Kidney glomerular epithelial cell (primary cell): Measurements from ENCODE around the gene TCF4.

Experiments
- DNase-seq: peaks from one replicate; lab custom pipeline; 2025; lab: John Stamatoyannopoulos, UW

Gene TCF4

DNA sequence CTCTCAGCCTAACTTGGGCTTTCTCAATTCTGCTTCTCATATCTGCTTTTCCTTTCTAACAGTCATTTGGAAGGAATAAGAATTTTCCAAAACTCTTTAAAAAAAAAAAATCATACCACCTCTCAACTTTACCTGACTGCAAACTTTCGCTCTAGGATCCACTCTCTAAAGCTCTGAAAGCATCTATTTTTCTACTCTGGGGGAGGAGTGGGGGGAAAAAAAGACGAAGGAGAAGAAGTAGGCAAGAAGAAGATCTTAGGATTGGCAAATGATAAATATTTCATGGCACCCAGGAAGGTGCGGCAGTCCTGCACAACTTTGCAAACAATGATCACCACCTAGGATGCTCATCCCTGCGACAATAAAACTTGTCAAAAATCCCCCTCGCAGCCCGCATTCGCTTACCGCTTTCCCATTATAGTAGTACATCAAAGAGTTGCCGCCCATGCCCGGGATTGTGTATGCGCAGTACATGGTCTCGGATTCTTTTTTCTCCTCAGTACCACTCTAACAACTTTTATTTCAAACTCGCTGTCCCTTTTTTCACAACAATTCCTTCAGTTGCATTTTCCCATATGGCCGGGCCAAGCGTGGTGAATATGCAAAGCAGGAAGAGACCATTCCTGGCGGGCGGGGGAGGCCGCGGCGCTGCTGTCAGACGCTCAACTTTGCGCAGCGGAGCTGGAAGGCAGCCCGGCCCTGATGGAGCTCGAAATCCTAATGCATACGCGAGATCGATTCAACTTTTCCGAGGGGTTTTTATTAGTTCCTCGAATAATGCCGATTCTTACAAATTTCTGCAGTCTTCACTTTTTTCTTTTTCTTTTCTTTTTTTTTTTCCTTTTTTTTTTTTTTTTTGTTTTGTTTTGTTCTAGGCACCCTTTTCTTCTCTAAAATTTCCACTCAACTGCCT lies 266.5 kb downstream of the TCF4 start:
- DNase-seq: peak; percentile 40

DNA sequence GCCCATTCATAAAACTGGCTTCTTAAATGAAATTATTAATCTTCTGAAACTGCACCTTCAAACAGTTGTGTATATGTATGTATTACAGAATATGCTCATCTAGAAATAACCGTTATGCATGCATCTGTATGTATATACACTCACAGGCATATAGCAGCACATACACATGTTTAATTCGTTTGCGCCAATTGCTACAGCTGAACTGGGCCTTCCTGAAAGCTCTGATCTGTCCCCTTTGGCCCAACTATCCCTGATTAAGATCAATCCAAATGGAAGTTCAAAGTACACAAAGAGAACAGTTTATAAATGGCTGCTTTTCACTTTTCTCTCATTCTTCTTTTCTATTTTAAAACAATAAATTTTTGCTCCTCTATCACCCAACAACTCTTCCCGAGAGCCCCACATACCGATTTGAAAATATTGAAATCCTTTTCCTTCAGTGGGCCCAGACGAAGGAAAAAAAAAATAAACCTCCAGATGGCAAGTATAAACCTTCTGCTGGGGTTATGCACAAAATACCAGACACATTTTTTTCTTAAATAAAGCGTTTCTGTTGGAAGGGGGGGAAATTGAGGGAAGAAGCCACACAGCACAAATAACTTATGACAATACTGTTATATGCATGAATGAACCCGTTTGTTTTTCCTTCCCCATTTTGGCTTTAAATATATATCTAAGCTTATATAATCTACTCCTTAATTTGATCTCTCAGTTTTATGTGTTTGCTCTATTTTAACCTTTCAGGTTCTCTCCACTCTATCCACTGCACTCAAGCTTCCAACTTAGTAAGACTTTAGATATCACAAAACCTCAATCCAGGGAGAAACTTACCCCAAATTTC lies 267.3 kb downstream of the TCF4 start:
- DNase-seq: no peak

DNA sequence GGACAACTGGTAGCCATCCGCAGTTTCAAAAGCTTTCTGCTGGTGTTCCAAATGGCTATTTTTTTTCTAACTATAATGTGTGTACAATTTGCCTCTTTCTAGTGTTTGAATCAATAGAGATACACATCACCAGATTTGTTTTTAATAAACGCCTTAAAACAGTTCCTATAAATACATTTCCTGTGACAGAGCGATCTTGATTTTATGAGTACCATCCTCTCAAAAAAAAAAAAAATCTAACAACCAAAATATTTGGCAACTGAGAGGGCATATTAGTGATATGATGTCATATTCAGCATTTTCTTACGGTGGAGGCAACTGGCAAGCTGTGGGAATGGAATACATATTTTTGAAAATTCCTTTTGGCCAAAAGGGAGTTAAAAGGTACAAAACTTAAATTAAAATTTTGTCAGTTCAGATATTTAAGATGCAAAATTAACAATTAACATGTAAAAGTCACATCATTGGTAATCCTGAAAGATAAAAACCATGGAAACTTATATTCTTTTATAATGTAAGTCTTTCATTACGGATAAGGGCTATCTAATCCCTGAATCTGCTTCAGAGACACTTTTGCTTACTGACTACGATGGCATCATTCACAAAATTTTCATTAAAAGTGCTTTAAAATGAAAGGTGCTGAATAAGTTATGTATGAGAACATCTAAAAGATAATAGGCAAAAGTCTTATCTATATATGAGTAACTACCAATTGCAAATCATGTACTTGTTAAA lies 268.4 kb downstream of the TCF4 start:
- DNase-seq: no peak

DNA sequence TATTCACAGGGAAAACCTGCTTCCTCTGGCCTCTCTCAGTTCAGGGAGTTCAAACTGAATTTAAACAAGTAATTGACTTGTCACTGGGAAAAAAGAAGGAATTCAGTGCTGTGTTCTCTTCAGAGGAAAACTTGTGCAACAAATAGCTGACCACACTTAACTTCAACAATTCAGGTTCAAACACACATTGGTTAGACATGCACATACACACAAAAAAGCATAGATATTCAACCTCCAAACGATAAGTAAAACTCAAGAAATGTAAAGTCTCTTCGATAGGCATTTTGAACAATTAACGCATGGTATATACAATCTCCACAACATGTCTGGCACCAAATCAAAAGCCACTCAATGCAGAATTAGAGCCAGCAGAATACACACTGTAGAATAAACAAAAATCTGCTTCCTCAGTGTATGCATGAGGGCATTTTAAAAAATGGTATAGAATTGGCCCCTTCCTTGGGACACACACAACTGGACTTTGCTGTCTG lies 269.0 kb downstream of the TCF4 start:
- no peak for DNase-seq

DNA sequence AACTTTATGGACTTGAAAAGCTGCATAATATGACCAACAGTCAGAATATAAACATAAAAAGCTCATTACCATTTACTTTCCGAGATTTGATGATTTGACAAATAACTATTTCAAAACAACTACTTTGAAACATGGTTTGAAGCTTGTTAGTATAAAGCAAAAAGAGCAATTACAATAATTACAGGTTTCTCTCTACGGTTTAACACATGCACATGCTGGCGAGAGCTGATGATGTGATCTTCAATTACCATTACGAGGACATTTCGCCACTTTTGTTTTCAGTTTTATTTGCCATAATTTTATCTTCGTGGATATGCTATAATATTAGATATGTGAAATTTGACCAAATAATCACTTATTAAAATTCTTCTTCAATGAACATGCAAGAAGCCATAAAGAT lies 270.1 kb downstream of the TCF4 start:
- DNase-seq: no peak

DNA sequence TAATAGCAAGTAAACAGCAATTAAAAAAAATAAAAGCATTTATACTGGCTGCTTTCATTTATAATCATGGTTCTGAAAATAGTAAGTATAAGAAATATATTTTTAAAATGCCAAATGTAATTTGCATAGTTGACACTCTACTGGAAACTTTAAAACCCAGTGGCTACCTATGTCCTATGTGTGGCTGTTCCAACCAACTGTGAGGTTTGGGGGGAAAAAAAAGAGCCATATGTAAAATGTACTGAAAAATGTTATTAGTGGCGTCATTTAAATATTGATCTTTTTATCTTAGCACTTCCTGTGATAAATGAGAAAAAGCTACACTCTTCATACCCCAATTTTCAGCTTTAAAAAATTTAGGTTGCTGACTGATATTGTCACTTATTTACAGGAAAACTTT lies 270.7 kb downstream of the TCF4 start:
- no peak for DNase-seq

DNA sequence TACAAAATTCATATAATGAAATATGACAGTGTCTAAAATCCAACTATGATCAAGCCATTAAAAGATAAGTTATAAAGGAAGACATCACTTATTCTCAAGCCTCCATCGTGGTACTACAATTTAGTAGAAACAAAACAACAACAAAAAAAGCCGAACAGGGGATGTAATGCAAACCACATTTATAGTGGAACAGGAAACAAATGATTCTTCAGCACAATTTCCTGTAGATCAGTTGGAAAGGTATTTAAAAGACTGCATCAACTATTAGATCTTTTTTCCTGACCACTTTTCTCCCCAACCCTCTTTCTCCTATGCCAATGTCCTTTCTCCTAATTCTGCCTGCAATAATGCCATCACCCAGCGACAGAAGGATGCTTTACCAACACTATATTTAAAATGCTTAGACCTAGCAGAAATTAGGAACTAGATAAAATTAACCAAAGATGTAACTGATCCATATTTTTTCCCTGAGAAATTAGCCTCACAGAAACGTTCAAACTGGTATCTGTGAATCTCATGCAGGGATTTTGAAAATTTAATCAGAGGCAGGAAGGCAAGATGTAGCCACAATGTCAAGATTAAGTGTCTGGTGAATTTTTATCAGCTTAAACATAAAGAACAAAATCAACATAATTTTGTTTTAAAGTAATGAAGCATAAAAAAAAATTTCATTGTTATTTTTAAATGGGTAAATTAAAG lies 271.4 kb downstream of the TCF4 start:
- no peak for DNase-seq

DNA sequence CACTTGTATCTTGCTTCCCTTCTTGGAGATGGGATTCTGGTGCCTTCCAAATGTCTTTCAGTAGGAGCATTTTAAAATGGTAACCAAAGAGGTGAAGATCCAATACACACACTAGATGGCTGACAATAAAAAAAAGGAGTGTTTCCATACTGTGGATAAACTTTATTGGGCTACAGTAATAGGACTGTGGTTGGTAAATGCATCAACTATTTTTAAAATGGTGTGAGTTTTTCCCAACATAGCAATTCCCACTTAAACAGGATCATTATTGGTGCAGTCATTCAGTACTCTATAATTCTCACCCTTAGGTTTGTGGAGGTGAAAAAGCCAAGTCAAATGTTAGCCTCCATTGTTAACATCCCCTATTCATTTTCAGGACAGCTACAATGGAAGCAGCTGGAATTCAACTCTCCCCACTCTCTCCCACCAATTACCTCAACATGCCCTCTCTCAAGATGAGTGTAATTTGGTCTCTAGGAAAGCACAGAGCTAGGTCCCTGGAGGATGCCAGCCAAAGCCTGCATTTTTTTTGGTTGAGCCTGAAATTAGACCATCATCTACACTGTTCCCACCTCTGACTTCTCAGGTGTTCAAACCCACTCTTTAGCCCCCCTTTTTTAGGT lies 273.3 kb downstream of the TCF4 start:
- DNase-seq: no peak

DNA sequence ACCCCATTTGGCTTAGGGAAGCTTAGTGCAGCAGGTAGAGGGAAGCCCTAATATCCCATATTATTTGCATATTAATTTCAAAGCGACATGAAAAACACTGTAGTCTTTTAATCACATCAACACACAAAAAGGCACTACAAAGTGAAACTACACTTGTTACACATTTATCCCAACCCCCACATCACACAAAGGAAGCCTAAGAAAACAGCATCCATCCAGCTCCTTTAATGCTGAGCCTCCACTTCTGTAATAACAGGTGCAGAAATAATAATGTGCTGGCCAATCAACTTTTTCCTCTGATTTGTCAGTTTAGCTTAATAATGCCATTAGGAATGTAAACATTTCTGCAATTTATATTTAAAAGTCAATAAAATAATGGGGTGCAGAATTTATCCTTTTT lies 274.0 kb downstream of the TCF4 start:
- no peak for DNase-seq

DNA sequence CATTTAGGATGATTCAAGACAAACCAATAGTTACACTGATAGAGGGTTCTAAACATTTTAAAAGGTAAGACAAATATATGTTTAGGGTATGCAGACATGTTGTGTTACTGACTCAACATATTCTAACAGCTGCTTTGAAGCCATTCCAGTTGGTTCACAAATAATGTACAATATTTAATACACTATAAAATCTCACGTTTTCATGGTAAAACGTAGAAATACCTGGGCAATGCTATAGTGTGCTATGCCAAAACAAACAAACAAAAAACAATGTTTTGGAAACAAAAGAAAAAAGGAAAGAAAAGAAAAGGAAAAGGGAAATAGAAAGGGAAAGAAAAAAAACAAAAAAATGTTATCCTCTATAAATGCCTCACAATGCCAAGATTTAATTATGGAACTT lies 277.1 kb downstream of the TCF4 start:
- no peak for DNase-seq

DNA sequence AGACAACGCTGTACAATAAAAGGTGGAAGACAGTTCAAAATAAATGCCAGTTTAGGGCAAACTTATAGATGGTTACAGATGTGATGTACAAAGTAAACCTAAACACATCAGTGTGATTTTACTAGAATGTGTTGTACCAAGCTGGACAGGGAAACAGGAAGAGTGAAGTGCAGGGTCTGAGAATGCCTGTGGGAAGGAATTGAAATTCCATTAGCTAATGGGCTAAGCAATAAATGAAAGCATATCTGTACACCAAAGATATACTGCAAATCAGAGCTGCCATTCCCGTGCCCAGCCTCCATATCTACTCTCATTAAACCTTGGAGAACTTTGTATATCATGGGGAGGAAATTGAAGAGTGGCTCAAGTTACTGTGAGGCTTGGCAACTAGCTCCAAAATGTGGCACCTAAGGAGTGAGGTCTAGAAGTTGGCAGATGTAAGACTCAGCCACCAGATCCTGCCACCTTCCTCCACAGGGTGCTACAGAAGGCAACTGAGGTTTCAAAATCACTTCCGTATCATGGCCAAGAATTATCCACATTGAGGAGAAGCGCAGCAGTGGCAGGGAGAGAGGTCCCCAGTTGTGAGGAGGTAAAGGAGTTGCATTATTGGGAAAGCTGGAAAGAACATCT lies 277.8 kb downstream of the TCF4 start:
- no peak for DNase-seq

DNA sequence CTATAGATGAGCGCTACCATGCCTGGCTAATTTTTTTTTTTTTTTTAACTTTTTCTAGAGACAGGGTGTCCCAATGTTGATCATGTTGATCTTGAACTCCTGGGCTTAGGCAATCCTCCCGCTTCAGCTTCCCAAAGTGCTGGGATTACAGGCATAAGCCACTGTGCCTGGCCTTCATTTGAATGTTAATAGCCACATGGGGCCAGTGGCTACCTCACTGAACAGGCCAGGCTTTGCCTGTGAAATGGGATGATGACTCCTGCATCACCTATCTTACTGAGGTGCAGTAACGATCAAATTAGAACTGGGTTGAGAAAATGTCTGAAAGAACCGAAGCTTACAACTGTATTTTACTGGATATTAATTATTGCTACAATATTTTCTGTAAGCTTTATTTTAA lies 278.7 kb downstream of the TCF4 start:
- no peak for DNase-seq

DNA sequence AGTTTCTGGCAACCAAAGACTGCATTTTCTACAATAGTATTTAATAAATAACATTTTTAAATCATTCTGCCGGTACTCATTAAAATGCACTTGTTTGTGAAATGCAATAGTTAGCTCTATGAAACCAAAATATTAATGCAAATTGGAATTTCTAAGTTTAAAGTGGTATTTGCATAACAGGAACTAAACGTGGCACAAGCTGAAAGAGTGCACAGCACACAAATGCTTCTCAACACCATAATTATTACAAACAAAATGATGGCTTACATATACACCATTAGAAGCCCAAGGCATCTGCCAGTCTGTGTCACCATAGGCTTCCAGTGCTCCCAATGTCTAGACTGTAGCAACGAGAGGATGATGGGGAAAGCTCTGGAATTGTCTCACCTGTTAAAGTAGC lies 280.5 kb downstream of the TCF4 start:
- no peak for DNase-seq

DNA sequence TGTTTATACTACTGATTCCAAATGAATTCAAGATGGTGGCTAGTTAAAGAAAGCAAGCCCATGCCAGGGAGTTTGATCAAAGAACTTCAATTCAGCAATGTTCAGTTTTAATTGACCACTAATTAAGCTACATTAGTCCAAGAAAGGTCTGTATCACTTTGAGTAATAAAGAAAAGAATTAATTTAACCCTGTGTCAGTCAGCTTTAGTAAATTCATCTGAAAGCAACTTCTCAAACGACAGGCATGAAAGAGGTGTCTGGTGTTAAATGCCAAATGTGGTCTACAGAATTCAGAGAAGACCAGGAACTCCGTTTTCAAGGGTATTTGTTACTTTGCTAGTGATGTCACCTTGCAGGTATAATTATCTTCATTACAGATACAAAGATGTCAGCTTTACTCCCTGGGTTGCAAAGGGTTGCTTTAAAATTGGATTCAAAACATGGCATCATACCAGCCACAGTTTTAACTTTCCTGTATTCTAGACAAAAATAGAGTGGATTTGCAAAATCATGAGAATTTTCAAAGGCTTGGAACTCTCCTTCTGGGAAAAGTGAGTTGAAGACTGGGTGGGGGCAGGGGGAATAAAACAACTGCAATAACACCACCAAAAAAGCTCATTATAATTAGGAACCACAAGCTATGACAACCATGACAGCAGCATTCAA lies 281.5 kb downstream of the TCF4 start:
- no peak for DNase-seq

DNA sequence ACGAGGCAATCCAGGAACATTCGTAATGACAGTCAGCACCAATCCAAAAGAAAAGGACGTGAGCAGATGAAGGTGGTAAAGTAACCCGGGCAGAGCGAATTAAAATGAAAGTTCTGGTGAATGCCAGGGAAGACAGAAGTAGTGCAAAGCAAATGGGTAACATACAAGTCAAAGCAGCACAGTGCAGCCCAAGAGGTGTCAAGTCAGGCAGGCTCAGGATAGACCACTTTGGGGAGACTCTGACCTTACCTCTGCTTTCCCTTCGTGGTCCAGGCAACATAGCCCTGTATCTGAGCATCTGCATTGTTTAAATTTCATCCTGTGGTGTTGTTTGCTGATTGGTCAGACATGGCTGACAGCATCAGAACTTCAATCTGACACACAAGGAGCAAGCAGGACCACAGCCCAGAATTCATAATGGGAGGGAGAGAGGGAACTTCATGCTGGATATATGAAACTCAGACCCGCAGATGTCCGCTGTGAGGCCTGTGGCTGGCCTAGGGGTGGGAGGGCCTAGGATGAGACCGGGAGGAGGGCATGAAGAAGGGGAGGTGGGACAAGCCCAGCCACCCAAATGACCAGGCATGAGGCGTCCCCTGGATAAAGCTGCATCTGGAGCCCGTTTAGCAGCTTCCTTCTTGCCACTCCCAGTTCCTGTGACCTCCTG lies 285.7 kb downstream of the TCF4 start:
- DNase-seq: no peak

DNA sequence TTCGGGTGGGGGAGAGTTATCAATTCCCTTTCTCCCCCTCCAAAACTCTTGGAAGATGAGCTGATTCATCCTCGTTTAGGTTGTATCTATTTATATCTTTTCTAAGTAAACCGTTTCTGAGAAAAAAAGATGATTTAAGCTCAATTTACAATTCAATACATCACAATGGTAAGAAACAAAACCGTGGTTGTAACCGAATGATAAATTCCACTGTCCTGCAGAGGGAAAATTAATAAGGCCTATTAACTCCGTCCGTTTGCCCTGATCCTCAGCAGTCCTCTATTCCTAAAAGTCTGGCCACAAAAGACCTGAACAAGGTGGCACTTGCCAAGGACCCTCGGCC lies 286.2 kb downstream of the TCF4 start:
- no peak for DNase-seq

DNA sequence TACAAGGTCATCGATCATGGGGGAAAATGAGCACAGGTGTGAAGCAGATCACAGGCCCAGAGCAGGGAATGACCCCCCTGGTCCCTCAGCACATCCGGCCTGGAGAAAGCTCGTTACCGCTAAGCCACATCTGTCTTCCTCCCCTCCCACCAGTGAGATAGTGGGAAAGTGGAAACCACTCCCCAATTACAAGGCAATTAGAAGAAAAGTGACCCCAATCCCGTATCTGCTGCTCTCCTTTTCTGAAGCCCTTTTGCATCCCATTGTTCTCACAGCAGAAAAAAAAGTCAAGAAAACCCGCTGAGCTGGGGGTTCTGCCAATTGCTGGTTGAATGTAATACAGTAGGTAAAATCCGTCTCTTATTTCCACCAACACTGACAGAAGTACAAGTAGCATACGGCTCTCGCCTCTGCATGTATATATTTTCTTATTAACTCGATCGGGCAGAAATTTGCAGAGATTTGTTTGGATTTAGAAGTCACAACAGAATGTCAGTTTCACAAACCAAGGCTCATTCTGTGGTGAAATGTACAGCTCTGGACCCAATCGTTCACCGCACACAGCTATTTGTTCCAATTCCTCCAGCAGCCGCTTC lies 287.0 kb downstream of the TCF4 start:
- DNase-seq: no peak

DNA sequence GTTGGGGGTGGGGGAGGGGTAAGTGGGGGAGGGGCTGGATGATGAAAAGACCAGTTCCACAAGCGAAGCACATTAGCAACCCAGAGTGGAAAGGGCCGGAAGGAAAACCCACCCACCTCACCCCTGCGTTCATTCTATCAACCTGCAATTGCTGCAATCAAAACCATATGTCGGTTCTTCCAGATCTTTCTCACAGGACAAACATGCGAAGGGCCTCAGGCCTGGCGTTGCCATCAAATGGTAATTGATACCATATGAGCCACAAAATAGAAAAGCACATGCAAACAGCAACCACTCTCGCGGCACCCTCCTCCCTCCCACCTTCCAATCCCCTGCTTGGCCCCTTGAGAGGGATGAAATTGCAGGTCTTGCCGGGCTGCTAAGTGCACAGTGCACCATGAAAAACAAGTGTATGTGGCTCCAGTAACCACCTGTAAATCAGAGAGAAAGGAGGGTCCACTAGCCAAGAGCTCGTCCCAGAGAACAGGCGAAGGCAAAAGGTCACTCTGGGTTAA lies 287.5 kb downstream of the TCF4 start:
- DNase-seq: no peak

DNA sequence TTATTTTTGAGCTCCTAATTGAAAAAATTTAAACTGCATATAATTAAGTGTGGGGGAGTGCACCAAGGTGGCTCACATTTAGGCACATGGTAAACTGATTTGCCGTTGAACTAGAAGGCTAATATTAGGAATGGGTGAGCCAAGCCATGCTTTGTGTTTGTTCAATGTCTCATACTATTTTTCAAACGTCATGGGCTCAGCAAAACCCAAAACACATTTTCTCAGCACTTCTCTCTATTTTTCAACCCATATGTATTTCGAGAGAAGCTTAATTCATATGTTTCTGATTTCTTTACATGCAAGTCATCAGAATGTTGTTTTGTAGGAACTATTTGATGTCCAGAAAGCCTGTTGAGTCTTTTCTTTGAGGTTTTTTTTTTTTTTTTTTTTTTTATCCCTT lies 291.2 kb downstream of the TCF4 start:
- DNase-seq: no peak
